HG03469 (cell line): Measurements from ENCODE around the gene GPAT3.
A peak's percentile ranks its signal among the peaks of the same experiment; 100 is the strongest.
"Not testable (repeated sequence)": the region's sequence is repeated elsewhere in the genome, so short reads cannot be mapped to it uniquely, and the experiment has no call there.

Experiments used
- ATAC-seq: cut with Tn5 transposase; IDR thresholded peaks from one replicate; pipeline ENCODE4 v1.9.1; 2021; ENCODE audit warnings: mild to moderate bottlenecking, moderate library complexity, moderate number of reproducible peaks; ENCODE audit not compliant: unreplicated experiment

Gene GPAT3

DNA sequence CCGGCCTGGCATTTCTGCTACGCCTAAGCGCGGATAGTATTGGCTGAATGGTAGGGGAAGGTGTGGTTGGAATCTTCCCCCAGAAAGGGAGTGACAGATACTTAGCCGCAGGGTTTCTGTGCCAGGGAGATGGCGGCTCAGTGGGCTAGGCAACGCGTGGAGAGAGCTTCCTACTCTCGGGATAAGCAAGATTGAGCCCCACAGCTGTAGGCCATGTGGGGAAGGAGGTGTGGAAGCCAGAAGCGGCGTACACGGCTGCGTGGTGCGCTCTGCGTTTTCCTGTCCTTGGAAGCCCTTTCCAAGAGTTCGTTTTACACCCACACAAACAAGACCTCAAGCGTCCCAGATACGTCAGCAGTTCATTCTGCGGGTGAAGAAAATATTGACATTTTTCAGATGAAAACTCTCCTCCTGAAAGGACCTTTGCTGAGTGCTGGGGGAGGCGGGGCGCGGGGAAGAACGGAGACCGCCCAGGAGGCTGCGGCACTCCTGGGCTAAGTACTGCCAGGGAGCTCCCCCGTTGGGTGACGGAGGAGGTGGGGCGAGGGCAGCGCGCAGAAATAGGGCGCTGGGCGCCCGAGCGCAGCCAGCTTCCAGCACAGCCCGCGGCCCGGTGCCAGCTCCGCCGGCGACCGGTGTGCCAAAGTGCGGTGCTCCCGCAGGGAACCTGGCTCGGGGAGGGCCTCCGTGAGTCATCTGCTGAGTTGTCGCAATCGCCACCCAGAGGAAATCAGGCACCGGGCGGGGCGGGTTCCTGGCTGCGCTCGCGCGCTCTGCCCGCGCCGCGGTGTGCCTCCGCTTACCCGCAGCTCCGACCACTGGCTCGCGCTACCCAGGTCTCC lies at the start of gene GPAT3:
GPAT3 (plus strand) TSS at position 589 of the 842 bp plus-strand sequence. CDS start 515 bp downstream, outside the sequence.
- peak; percentile 62 for ATAC-seq

DNA sequence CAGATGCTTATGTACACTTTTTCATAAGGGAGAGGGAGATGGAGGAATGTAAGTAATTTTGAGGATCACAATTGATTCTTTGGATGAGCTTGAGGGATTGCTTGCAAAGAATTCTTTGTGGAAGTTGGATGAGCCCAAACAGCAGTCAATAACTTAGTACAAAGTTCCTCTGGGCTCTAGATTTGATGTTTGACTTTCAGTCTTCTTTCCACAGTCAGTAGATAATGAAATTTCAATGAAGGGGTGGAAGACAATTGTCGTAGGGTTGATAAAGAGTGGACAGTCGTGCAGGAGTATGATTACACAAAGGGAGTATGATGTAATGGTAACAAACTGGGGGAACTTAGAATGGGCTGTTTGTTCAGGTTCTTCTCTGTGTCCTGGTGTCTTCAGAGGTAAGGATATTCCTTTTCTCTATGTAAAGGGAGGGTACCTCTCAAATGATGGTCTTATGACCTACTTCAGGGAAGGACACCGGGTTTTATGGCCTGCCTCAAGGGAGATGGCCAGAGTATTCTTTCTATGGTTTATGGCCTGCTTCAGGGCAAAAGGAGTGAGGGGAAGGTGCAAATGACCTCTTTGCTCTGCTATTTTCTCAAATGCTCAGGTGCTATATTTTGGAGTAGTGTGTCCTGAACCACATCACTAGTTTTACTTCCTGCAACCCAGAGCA lies 49.3 kb upstream of the GPAT3 start:
- ATAC-seq = no peak

DNA sequence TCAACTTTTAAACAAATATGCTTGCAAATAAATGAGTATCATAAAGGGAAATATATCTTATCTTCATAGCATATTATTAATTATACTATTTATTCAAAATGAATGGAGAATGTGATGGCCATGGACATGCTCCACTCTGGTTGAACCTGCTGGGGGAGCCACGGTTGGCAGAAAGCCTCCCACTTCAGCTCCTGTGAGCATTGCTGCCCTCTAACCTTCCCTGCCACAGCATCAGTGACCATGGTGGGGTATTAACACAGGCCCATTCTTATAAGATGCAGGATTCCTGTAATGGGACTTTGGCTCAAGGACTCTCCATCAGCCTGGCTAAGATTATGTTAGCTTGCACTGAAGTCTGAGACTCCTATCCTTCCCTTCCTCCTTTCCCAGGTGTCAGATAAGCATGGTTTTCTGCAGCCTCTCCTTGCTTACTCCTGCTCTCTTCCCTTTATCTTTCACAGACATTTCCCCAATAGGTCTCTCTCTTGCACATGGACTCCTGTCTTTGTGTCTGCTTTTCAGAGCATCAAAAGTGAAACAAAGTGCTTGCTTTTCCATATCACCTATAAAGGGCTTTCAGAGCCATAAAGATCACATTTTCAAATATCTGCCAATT lies 46.1 kb upstream of the GPAT3 start:
- no peak for ATAC-seq

DNA sequence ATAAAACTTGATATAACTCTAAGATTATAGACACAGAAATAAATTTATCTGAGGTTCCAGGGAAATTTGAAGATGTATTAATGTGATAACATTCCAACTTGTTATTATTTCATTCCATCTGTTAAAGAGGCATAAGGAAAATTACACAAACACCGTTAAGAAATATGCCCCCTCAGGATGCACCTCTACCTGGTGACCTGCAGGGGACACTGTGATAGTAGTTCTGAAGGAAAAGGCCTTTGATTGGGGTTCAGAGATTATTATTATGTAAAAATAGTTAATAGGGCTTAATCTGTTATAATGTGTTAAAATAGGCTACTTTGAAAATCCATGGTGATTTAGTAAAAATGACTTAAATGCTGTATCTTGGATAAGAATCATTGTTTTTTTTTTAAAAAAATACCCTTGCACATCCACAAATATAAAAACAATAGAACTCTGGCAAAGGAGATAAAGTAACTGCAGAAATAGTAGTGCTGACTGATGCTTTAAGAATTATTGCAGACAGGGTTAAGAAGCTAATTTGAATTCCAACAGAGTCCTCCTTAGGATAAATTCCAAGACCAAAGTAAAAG lies 44.9 kb upstream of the GPAT3 start:
- ATAC-seq = peak; percentile 61

DNA sequence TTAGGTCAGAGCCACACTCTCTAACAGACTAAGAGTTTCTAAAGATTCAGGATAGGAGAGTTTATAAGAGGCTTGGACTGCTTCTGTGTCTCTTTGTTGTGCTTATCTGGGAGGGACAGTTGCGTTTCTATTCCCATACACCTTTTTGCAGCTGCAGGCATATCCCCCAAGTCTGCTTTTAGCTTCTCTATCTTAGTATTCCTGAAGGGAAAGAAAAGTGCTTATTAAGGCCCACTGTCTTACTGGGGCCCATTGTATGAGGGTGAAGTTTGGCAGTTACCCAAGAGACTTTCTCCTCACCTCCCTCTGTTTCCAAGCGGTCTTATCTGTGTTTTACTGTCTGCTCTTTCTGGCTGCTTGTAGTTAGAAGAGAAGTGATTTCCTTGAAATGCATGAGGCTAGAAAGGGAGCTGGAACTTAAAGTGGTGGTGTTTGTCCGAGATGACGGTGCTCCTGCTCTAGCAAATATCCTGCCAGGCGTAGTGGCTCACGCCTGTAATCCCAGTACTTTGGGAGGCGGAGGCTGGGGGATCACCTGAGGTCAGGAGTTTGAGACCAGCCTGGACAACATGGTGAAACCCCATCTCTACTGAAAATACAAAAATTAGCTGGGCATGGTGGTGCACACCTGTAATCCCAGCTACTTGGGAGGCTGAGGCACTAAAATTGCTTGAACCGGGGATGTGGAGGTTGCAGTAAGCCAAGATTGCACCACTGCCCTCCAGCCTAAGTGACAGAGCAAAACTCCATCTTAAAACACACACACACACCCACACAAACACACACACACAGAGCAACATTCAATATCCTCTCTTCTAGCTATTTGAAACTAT lies 39.6 kb upstream of the GPAT3 start:
- not testable (repeated sequence) for ATAC-seq

DNA sequence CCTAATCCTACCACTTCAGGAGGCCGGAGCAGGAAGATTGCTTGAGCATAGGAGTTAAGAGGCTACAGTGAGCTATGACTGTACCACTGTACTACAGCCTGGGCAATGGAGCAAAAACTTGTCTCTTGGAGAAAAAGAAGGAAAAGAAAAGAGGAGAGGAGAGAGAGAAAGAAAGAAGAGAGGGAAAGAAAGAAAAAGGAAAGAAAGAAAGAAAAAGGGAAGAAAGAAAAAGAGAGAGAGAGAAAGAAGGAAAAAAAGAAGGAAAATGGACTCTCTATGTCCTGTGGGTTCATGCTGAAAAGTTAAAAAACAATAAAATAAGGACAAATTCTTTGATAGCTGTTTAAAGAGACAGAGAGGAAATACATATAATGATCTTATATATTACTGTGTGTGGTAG lies 37.7 kb upstream of the GPAT3 start:
- ATAC-seq = no peak

DNA sequence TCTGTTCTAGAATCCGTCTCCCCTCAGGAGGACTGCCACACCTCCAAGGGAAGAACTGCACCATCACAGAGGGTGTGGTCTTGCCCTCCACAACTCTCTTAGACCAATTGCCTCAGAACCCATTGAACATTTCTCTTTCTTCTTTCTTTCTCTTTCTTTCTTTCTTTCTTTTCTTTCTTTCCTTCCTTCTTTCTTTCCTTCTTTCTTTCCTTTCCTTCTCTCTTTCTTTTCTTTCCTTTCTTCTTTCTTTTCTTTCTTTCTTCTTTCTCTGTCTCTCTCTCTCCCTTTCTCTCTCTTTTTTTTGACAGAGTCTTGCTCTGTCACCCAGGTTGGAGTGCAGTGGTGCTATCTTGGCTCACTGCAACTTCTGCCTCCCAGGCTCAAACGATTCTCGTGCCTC lies 34.2 kb upstream of the GPAT3 start:
- not testable (repeated sequence) for ATAC-seq

DNA sequence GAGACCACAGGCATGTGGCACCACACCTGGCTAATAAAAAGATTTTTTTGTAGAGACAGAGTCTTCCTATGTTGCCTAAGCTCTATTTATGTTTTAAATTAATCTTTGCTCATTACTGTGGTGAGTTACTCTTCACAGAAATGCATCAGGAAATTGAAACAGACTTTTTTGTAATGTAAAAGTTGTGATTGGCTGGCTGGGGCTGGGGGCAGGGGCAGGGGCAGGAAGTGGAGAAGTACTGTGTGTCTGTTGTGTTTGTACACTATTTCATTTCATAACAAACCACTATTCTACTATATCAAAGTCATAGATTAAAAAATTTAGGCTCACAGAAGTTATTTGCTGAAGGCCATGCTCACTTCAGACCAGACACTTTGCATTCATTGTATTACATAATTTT lies 31.9 kb upstream of the GPAT3 start:
- ATAC-seq = no peak

DNA sequence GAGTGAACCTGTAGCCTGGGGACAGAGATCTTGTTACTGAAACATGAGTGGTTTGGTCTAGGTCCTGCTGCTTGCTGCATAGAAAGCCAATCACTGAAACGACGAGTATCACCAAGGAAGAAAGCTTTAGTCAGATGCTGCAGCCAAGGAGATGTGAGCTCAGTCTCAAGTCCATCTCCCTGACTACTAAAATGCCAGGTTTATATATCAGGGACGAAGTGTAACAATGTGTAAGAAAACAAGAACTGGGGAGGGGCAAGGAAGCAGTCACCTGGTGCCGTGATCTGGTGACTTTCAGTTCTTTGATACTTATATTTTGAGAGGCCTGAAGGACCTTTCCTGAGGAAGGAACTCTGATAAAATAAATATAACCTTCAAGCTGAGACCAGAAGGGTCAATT lies 31.4 kb upstream of the GPAT3 start:
- no peak for ATAC-seq

DNA sequence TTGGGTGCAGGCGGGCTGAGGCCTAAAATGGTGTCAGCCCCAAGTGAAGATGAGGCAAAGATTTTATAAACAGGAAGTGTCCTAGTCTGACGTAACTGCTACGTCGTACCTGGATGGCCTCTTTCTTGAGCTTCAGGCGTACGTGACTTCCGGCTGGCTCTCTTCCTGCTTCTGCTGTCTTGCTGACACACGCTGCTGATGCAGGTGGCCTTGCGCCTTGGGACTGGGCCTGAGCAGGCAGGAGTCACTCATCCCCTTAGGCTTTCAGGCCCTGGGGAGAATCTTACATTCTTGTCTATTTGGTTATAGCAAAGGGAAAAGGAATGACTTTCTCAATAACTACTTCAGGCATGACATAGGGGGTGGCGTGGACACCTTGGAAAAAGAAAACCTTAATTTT lies 30.9 kb upstream of the GPAT3 start:
- ATAC-seq = no peak

DNA sequence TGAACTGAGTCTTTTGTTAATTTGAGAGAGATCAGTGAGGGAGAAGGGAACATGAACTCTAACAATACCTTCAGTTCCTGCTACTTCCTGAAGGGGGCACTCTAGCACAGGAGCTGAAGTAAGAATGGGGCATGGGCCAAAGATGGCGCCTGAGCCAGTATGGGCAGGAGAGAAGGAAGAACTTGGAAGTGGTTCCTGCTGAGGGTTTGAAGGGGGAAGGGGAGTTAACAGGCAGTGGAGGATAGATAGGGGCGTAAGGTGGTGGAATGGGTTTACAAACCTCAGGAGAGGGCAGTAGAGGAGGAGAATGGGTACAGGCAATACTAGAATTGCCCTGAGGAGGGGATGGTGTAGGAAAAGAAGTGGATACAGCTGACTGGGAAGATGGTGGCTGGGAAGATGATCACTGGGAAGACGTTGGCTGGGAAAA lies 26.7 kb upstream of the GPAT3 start:
- not testable (repeated sequence) for ATAC-seq

DNA sequence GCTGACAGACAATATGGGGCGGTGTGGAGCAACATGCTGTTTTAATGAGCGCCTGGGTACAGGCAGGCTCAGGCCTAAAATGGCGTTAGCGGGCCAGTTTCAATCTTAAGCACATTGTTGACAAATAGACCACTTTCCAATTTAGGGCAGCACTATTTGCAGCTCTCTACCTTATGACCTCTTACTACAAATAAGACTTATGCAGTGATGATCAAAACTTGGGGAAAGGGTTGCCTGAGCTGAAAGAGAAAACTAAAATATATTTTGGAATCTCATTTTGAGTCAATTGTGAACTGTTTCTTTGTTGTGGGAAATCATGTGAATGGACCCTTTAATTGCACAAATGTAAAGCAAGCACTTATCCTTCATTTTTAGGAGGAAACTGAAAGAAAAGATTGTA lies 25.5 kb upstream of the GPAT3 start:
- no peak for ATAC-seq

DNA sequence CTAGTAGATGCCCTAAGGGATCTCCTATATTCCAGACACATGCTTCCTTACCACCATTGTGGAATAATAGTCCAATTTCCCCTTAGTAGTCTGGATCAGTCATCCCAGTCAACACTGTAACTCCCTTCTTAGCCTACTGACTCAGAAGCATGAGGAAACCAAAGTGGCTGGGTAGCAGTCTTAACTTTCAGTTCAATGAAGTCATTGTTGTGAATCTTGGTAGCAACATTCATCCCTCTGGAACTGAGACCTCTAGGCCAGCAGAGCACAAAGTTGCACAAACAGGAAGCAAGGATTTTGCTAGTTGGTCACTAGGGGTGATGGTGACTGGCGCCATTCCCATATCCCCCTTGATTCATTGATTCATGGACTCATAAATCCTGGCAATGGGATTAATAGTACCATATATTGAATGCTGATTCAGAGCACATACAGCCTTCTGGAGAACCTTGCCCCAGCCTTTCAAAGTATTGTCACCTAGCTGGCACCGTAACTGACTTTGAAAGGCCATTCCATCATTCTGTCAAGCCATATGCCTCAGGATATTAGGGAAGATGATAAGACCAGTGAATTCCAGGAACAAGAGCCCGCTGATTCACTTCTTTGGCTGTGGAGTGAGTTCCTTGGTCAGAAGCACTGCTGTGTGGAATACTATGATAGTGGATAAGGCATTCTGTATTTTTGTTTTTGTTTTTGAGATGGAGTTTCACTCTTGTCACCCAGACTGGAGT lies 19.7 kb upstream of the GPAT3 start:
- ATAC-seq = no peak

DNA sequence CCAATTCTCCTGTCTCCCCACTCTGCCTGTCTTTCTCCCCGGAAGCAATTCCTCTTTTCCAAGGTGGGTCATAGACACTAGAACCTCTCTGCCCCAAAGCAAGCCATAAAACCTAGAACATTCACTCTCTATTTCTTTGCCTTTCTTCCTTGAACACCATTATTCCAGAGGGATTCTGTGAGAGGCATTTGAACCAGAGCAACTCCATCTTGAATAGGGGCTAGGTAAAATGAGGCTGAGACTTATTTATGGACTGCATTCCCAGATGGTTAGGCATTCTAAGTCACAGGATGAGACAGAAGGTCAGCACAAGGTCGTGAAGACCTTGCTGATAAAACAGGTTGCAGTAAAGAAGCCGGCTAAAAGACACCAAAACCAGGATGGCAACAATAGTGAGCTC lies 13.7 kb upstream of the GPAT3 start:
- ATAC-seq = no peak

DNA sequence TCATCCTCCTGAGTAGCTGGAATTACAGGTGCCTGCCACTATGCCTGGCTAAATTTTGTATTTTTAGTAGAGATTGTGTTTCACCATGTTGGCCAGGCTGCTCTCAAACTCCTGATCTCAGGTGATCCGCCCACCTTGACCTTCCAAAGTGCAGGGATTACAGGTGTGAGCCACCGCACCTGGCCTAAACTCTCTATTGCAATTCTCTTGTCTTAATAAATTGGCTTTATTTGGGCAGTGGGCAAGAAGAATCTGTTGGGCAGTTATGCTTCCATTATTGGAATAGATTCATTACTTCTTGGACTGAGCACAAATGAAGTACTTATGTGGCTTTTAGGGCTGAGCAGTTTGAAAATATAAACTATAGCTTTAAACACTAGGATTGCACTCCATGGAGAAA lies 8.2 kb upstream of the GPAT3 start:
- ATAC-seq = no peak

DNA sequence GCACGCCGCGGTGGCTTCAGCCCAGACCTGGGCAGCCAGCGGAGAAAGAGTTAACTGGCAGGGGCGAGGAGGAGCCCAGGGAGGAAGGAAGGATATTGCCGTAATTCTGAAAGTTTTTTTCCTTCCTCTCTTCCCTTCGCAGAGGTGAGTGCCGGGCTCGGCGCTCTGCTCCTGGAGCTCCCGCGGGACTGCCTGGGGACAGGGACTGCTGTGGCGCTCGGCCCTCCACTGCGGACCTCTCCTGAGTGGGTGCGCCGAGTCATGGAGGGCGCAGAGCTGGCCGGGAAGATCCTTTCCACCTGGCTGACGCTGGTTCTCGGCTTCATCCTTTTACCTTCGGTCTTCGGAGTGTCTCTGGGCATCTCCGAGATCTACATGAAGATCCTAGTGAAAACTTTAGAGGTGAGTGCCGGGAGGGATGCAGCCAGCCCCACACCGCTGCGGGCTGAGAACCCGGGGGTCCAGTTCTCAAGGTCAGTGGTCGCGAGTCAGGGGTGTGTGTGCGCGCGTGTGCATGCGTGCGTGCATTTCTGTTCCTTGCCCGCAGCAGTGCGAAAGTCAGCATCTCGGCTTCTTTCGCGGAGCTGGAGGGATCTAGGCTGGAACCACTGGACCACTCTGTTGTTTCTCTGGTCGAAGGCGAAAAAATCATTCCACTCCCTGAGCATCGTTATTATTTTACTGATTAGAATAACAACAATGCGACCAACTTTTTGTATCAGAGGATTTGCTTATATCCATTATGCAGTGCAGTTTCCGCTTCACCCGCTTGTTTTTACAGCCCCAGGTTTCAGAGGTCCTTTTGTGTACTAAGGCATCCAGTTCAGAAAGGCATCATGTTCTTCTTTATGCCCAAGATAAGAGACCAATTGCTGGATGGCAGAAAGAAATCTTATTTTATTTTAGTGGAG lies 709 bp downstream of the GPAT3 start:
- ATAC-seq = no peak

DNA sequence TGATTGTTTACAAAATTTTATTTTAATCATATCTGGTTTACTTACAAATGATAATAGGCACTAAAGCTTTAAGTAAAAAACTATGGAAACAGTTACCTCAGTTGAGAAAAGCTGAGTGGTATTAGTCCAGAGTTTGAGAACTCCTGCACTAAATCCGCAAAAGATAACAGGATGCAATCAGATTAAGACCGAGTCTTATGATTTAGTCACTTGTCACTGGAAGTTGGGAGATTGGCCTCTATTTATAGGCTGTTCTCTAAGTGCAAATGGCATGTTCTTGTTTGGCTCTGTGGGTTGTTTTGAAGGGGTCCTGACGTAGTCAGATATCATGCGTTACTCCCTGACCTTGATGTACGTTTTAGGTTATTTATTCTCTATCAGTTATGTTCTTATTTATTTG lies 6.3 kb downstream of the GPAT3 start:
- ATAC-seq = no peak

DNA sequence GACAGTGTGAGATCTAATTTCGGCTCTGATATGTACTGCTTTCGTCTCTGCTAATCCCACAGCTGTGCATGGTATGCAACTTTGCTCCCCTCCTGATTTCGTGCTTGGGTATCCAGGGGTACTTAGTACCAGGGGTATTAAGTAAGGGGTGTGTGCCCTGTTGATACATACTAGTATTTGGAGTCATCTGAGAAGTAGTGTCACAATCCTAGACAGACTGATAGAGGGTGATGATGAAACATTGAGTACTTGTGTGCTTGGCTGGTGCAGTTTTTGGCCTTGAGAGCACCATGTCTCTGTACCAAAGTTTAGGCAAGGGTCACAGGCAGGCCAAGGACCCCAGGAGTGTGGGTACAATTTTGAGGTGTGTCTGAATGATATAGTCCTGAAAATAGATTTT lies 10.9 kb downstream of the GPAT3 start:
- no peak for ATAC-seq
